ENCODE results near the gene PDE1C.

Gene PDE1C

GRCh38 chr7:31991846-31992245 lies 78.4 kb downstream of the PDE1C start:
- TF ChIP-seq CTCF (IDR thresholded peaks at IDR 0.05; ENCODE audit: low read depth, low read length), result no peak
- no peak for DNase-seq (ENCODE audit: extremely low read depth, low read depth)

GRCh38 chr7:31991406-31991805 lies 78.8 kb downstream of the PDE1C start:
- DNase-seq (ENCODE audit: extremely low read depth, low read depth), result no peak
- TF ChIP-seq CTCF (IDR thresholded peaks at IDR 0.05; ENCODE audit: low read depth, low read length), result no peak

- no peak for DNase-seq (ENCODE audit: extremely low read depth, low read depth)
- no peak for TF ChIP-seq CTCF (IDR thresholded peaks at IDR 0.05; ENCODE audit: low read depth, low read length)
These were observed 83.2 kb downstream of the PDE1C start for GRCh38 chr7:31986878-31987518.

- DNase-seq (ENCODE audit: extremely low read depth, low read depth), result no peak
- TF ChIP-seq CTCF (IDR thresholded peaks at IDR 0.05; ENCODE audit: low read depth, low read length), result no peak
These were observed 87.2 kb downstream of the PDE1C start for GRCh38 chr7:31982962-31983361.

- TF ChIP-seq CTCF (IDR thresholded peaks at IDR 0.05; ENCODE audit: low read depth, low read length), result no peak
- DNase-seq (ENCODE audit: extremely low read depth, low read depth), result no peak
These were observed 88.3 kb downstream of the PDE1C start for GRCh38 chr7:31981874-31982390.

GRCh38 chr7:31979690-31980330 lies 90.4 kb downstream of the PDE1C start:
- no peak for TF ChIP-seq CTCF (IDR thresholded peaks at IDR 0.05; ENCODE audit: low read depth, low read length)
- no peak for DNase-seq (ENCODE audit: extremely low read depth, low read depth)

GRCh38 chr7:31975546-31975945 lies 94.7 kb downstream of the PDE1C start:
- no peak for TF ChIP-seq CTCF (IDR thresholded peaks at IDR 0.05; ENCODE audit: low read depth, low read length)
- no peak for DNase-seq (ENCODE audit: extremely low read depth, low read depth)

Measured in AG09319 (cell line).